ENCODE results near the gene STMN1.

The STMN1 gene

GRCh38 chr1:25890239-25891034, 15.8 kb downstream of the STMN1 start:
- no peak for DNase-seq

GRCh38 chr1:25889470-25889869, 16.7 kb downstream of the STMN1 start:
- DNase-seq, result no peak

GRCh38 chr1:25888426-25888987, 17.7 kb downstream of the STMN1 start:
- DNase-seq, result no peak

GRCh38 chr1:25885602-25886001, 20.6 kb downstream of the STMN1 start:
- no peak for DNase-seq

- no peak for DNase-seq
Observed at GRCh38 chr1:25881266-25881665, 25.0 kb downstream of the STMN1 start.

- no peak for DNase-seq
Observed at GRCh38 chr1:25880518-25880917, 25.7 kb downstream of the STMN1 start.

- DNase-seq, result no peak
Observed at GRCh38 chr1:25879675-25880074, 26.5 kb downstream of the STMN1 start.

- no peak for DNase-seq
Observed at GRCh38 chr1:25878690-25879089, 27.5 kb downstream of the STMN1 start.

- no peak for DNase-seq
Observed at GRCh38 chr1:25877155-25877554, 29.1 kb downstream of the STMN1 start.

- DNase-seq, result no peak
Observed at GRCh38 chr1:25876693-25877077, 29.5 kb downstream of the STMN1 start.

- no peak for DNase-seq
Observed at GRCh38 chr1:25875856-25876692, 30.1 kb downstream of the STMN1 start.

GRCh38 chr1:25875154-25875855, 30.9 kb downstream of the STMN1 start, which contains the start of gene PAQR7:
Gene PAQR7, minus strand, starts transcription at chr1:25875708. Its CDS starts 11,869 bp downstream, at chr1:25863839.
- DNase-seq, result peak; percentile 64 to 69

GRCh38 chr1:25874635-25875153, 31.5 kb downstream of the STMN1 start:
- no peak for DNase-seq

- no peak for DNase-seq
Observed at GRCh38 chr1:25874209-25874608, 32.0 kb downstream of the STMN1 start.

- DNase-seq, result no peak
Observed at GRCh38 chr1:25873120-25873519, 33.1 kb downstream of the STMN1 start.

- no peak for DNase-seq
Observed at GRCh38 chr1:25872713-25873112, 33.5 kb downstream of the STMN1 start.

- DNase-seq, result no peak
Observed at GRCh38 chr1:25871704-25872494, 34.3 kb downstream of the STMN1 start.

- DNase-seq, result no peak
Observed at GRCh38 chr1:25871086-25871703, 35.0 kb downstream of the STMN1 start.

- no peak for DNase-seq
Observed at GRCh38 chr1:25870614-25871013, 35.6 kb downstream of the STMN1 start.

- no peak for DNase-seq
Observed at GRCh38 chr1:25869909-25870606, 36.2 kb downstream of the STMN1 start.
